Measurements from ENCODE around the gene CLASP1. TPM values are rescaled to one million over a fixed set of nuclear protein-coding genes. Genes with fewer than 3 reads are reported as not detected.
"Not testable (repeated sequence)": the region's sequence is repeated elsewhere in the genome, so short reads cannot be mapped to it uniquely, and the experiment has no call there.

The CLASP1 gene
- total and polyA plus RNA-seq, 5 donors from 2014 or later: 8.7 to 72.1 (median 12.2) TPM

DNA sequence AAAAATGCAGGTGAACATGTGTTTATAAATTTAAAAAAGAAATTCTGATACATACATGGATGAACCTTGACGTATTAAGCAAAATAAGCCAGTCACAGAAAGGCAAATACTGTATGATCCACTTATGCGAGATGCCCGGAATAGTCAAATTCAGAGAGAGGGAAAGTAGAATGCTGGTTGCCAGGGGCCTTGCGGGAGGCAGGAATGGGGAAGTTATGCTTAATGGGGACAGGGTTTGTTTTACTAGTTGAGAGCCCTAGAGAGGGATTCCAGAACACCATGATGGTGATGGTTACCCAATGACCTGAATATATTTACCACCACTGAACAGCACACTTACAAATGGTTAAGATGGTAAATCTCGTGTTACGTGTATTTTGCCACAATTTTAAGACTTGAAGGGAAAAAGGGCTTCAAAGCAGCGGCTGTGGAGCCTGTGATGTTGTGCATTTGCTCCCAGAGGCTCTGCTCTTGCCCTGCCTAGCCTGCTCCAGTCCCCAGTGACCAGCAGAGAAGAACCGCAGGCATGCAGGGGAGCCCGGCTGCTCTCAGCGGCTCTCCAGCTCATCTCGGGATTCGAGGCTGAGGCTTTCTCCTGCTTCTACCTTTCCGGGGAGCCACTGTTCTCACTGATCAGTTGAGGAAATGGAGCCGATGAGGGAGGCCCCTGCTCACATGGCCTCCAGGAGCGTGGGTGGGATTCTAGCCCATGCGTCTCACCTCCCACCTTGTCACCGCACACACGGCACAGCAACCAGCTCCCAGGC, 312.6 kb downstream of the CLASP1 start:
- H3K4me3 ChIP-seq (ENCODE audit: low read depth, low read length): no peak overlapping the region
- ATAC-seq (ENCODE audit: low read depth in 2 of 2): no peak
- H3K27me3 ChIP-seq (ENCODE audit: control insufficient read depth, insufficient read depth, low read length): no peaks in the 10 kb centered on the region
- Mint-ChIP-seq H3K27ac (peak overlapping the region in 1 of 3 donors; percentile 1), H3K27me3 (no peaks in the 10 kb centered on the region), H3K4me3 (no peak overlapping the region), H3K4me1 (peaks cover 0 to 2% (median 0%) of the 10 kb centered on the region in 4 donors), H3K9me3 (no peaks in the 10 kb centered on the region), H3K36me3 (peaks cover 23% of the 10 kb centered on the region)
- no peaks in the 10 kb centered on the region for H3K4me1 ChIP-seq (ENCODE audit: control insufficient read depth, insufficient read depth, low read length, poor library complexity, severe bottlenecking)
- DNase-seq: no peak
- no peaks in the 10 kb centered on the region for H3K9me3 ChIP-seq (ENCODE audit: control insufficient read depth in 2 of 2, low read length in 2 of 2)
- no peak overlapping the region for H3K27ac ChIP-seq (ENCODE audit: insufficient read depth, low read length, poor library complexity, severe bottlenecking)
- peaks cover 36% of the 10 kb centered on the region for H3K36me3 ChIP-seq (ENCODE audit: control insufficient read depth, insufficient read depth, low read length)

DNA sequence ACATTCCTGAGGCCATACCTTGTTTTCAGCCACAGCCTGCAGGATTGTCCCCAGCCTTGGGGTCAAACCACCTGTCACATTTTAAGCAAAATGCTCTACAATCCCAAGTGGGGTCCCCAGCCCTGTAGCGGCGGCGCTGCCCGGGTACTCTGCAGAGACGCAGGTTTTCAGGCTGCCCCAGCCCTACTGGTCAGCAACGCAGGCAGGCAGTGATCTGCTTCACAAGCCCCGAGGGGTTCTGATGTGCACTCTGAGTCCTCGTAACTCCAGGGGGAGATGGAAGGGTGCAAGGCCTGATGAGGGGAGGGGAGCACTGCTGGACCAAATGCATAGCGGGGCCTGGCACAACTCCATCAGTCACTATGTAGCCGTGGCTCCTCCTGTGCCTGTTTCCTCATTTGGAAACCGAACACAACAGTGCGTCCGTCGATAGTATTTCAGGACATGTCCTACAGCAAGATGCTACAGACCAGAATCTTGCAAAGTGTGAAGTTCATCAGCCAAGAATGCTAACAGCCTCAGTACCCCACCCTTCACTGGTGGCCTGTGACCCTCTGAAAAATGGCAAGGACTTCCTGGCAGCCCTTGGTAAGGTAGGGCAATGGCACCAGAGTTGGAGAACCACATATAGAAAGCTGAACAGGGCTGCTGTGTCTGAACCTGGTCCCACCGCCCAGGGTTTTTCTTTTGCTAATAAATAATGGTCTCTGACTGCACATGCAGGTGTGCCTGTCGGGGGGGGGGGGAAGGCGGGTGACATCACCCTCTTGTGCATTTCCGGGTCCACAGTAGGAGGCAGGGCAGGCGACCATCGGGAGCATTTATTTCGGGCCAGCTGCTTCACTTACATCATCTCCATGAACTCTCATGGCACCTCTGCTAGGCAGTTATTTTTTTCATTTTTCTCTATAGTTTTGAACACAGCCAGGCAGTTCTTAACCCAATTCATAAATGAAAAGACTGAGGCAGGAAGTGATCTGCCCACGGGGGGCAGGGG, 313.7 kb downstream of the CLASP1 start:
- Histone ChIP-seq H3K4me1 (ENCODE audit: control insufficient read depth, insufficient read depth, low read length, poor library complexity, severe bottlenecking) (no peaks in the 10 kb centered on the region), H3K4me3 (ENCODE audit: low read depth, low read length) (no peak overlapping the region), H3K27ac (ENCODE audit: insufficient read depth, low read length, poor library complexity, severe bottlenecking) (no peak overlapping the region), H3K36me3 (ENCODE audit: control insufficient read depth, insufficient read depth, low read length) (peaks cover 26% of the 10 kb centered on the region), H3K27me3 (ENCODE audit: control insufficient read depth, insufficient read depth, low read length) (no peaks in the 10 kb centered on the region), H3K9me3 (ENCODE audit: control insufficient read depth in 2 of 2, low read length in 2 of 2) (no peaks in the 10 kb centered on the region)
- Mint-ChIP-seq H3K4me1 (peaks cover 0 to 2% (median 0%) of the 10 kb centered on the region in 4 donors), H3K4me3 (no peak overlapping the region), H3K27me3 (no peaks in the 10 kb centered on the region), H3K27ac (no peak overlapping the region), H3K36me3 (peaks cover 14% of the 10 kb centered on the region), H3K9me3 (no peaks in the 10 kb centered on the region)
- DNase-seq (no peak), ATAC-seq (ENCODE audit: low read depth in 2 of 2) (no peak)

DNA sequence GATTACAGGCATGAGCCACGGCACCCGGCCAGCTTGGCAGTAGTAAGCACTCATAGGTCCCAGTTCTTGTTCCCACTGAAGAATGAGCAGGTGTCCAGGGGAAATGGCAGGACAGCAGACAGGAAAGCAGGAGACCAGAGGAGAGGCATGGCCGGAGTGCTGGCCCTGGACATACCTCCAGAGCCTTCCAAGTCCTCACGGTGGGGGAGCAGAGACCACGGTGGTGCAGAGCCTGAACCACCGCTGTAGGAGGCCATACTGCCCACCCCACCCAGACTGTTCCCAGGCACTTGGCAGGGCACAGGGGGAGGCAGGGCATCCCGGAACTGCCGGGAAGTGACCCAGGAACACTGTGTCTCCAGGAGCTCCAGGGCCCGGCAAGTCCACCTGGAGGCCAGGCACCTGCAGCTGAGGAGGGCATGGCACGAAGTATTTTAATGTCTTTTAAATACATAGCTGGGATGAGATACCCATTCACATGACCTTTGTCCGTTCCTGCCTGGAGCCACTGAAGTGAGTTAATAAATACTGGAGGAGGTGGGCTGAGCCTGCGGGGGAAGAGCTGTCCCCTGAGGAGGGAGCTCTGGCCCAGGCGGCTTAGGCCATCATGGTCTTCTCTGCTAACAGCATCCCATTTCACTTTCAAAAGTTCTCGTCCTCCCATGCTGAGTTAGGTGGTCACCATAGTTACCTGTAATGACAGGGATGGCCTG, 314.5 kb downstream of the CLASP1 start:
- DNase-seq (no peak), ATAC-seq (ENCODE audit: low read depth in 2 of 2) (no peak)
- Histone ChIP-seq H3K36me3 (ENCODE audit: control insufficient read depth, insufficient read depth, low read length) (peaks cover 18% of the 10 kb centered on the region), H3K27me3 (ENCODE audit: control insufficient read depth, insufficient read depth, low read length) (no peaks in the 10 kb centered on the region), H3K27ac (ENCODE audit: insufficient read depth, low read length, poor library complexity, severe bottlenecking) (no peak overlapping the region), H3K4me1 (ENCODE audit: control insufficient read depth, insufficient read depth, low read length, poor library complexity, severe bottlenecking) (no peaks in the 10 kb centered on the region), H3K4me3 (ENCODE audit: low read depth, low read length) (no peak overlapping the region), H3K9me3 (ENCODE audit: control insufficient read depth in 2 of 2, low read length in 2 of 2) (no peaks in the 10 kb centered on the region)
- H3K36me3 Mint-ChIP-seq: peaks cover 5% of the 10 kb centered on the region
- H3K4me3 Mint-ChIP-seq: peak overlapping the region in 1 of 4 donors; percentile 29
- H3K27ac Mint-ChIP-seq: no peak overlapping the region
- H3K27me3 Mint-ChIP-seq: no peaks in the 10 kb centered on the region
- no peaks in the 10 kb centered on the region for H3K9me3 Mint-ChIP-seq
- H3K4me1 Mint-ChIP-seq: peaks cover 0 to 2% (median 0%) of the 10 kb centered on the region in 4 donors

- no peaks in the 10 kb centered on the region for H3K9me3 Mint-ChIP-seq
- ATAC-seq (ENCODE audit: low read depth in 2 of 2) (no peak), DNase-seq (no peak)
- peaks cover 11% of the 10 kb centered on the region for H3K36me3 ChIP-seq (ENCODE audit: control insufficient read depth, insufficient read depth, low read length)
- H3K27me3 ChIP-seq (ENCODE audit: control insufficient read depth, insufficient read depth, low read length): no peaks in the 10 kb centered on the region
- H3K27me3 Mint-ChIP-seq: no peaks in the 10 kb centered on the region
- peaks cover 0 to 2% (median 0%) of the 10 kb centered on the region in 4 donors for H3K4me1 Mint-ChIP-seq
- peak overlapping the region in 1 of 4 donors; percentile 29 for H3K4me3 Mint-ChIP-seq
- peaks cover 4% of the 10 kb centered on the region for H3K36me3 Mint-ChIP-seq
- H3K27ac ChIP-seq (ENCODE audit: insufficient read depth, low read length, poor library complexity, severe bottlenecking): no peak overlapping the region
- peak overlapping the region in 1 of 3 donors; percentile 25 for H3K27ac Mint-ChIP-seq
- no peak overlapping the region for H3K4me3 ChIP-seq (ENCODE audit: low read depth, low read length)
- no peaks in the 10 kb centered on the region for H3K9me3 ChIP-seq (ENCODE audit: control insufficient read depth in 2 of 2, low read length in 2 of 2)
- no peaks in the 10 kb centered on the region for H3K4me1 ChIP-seq (ENCODE audit: control insufficient read depth, insufficient read depth, low read length, poor library complexity, severe bottlenecking)
Observed at GRCh38 chr2:121333834-121334558, 315.3 kb downstream of the CLASP1 start.

GRCh38 chr2:121333231-121333630, 316.0 kb downstream of the CLASP1 start:
- Mint-ChIP-seq H3K4me1 (peaks cover 0 to 2% (median 0%) of the 10 kb centered on the region in 4 donors), H3K36me3 (no peaks in the 10 kb centered on the region), H3K4me3 (no peak overlapping the region), H3K27ac (no peak overlapping the region), H3K27me3 (no peaks in the 10 kb centered on the region), H3K9me3 (no peaks in the 10 kb centered on the region)
- H3K36me3 ChIP-seq (ENCODE audit: control insufficient read depth, insufficient read depth, low read length): peaks cover 3% of the 10 kb centered on the region
- H3K4me3 ChIP-seq (ENCODE audit: low read depth, low read length): no peak overlapping the region
- no peak for DNase-seq
- no peaks in the 10 kb centered on the region for H3K4me1 ChIP-seq (ENCODE audit: control insufficient read depth, insufficient read depth, low read length, poor library complexity, severe bottlenecking)
- H3K27ac ChIP-seq (ENCODE audit: insufficient read depth, low read length, poor library complexity, severe bottlenecking): no peak overlapping the region
- no peaks in the 10 kb centered on the region for H3K27me3 ChIP-seq (ENCODE audit: control insufficient read depth, insufficient read depth, low read length)
- no peak for ATAC-seq (ENCODE audit: low read depth in 2 of 2)
- H3K9me3 ChIP-seq (ENCODE audit: control insufficient read depth in 2 of 2, low read length in 2 of 2): no peaks in the 10 kb centered on the region

- H3K4me1 Mint-ChIP-seq; ATAC-seq (ENCODE audit: low read depth in 2 of 2); H3K4me3 Mint-ChIP-seq; H3K27ac Mint-ChIP-seq; H3K36me3 ChIP-seq (ENCODE audit: control insufficient read depth, insufficient read depth, low read length); H3K27me3 Mint-ChIP-seq; H3K27me3 ChIP-seq (ENCODE audit: control insufficient read depth, insufficient read depth, low read length); H3K36me3 Mint-ChIP-seq; H3K4me1 ChIP-seq (ENCODE audit: control insufficient read depth, insufficient read depth, low read length, poor library complexity, severe bottlenecking); H3K9me3 ChIP-seq (ENCODE audit: control insufficient read depth in 2 of 2, low read length in 2 of 2); H3K27ac ChIP-seq (ENCODE audit: insufficient read depth, low read length, poor library complexity, severe bottlenecking); H3K9me3 Mint-ChIP-seq; DNase-seq; H3K4me3 ChIP-seq (ENCODE audit: low read depth, low read length): not testable (repeated sequence)
Observed at GRCh38 chr2:121331324-121331723, 317.9 kb downstream of the CLASP1 start.

DNA sequence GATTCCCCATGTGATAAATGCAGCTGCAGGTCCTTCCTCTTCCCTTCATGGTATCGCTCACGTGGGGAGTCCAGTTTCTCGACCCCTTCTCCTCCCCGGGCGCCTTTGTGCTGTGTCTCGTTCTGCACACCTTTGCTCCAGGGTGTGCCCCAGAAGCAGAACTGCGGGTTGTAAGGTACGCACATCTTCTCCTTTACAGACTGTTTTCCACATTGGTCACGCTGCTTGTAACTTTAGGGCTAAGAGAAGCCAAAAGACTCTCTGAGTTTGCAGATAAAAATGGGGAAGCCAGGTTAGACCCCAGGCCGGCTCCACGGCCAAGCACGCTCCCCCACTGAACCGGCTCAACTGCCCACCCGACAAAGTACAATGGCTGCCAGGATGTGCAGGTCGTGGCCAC, 318.3 kb downstream of the CLASP1 start:
- Histone ChIP-seq H3K36me3 (ENCODE audit: control insufficient read depth, insufficient read depth, low read length) (no peaks in the 10 kb centered on the region), H3K27me3 (ENCODE audit: control insufficient read depth, insufficient read depth, low read length) (no peaks in the 10 kb centered on the region), H3K9me3 (ENCODE audit: control insufficient read depth in 2 of 2, low read length in 2 of 2) (no peaks in the 10 kb centered on the region), H3K4me1 (ENCODE audit: control insufficient read depth, insufficient read depth, low read length, poor library complexity, severe bottlenecking) (no peaks in the 10 kb centered on the region), H3K4me3 (ENCODE audit: low read depth, low read length) (no peak overlapping the region), H3K27ac (ENCODE audit: insufficient read depth, low read length, poor library complexity, severe bottlenecking) (no peak overlapping the region)
- Mint-ChIP-seq H3K4me1 (no peaks in the 10 kb centered on the region), H3K36me3 (no peaks in the 10 kb centered on the region), H3K27ac (no peak overlapping the region), H3K27me3 (peaks cover 5% of the 10 kb centered on the region), H3K4me3 (no peak overlapping the region), H3K9me3 (no peaks in the 10 kb centered on the region)
- ATAC-seq (ENCODE audit: low read depth in 2 of 2): no peak
- no peak for DNase-seq

All from CD4-positive, CD25-positive, alpha-beta regulatory T cell (primary cell).